Naive thymus-derived CD8-positive, alpha-beta T cell (primary cell): ENCODE results near the gene TTBK1. TPM values are rescaled to one million over a fixed set of nuclear protein-coding genes. Genes with fewer than 3 reads are reported as not detected.
A peak's percentile ranks its signal among the peaks of the same experiment; 100 is the strongest.
"Not testable (repeated sequence)": the region's sequence is repeated elsewhere in the genome, so short reads cannot be mapped to it uniquely, and the experiment has no call there.

ENCODE experiments used
- ATAC-seq, 2 donors: fragments of 150-1000 bp; cut with Tn5 transposase in 1 of 2; sonication (Bioruptor Pico), chemical (Tn5 transposase) in 1 of 2; 1 replicate in 1 of 2; 2 replicates in 1 of 2; pipeline ENCODE4 v1.10.0; 2021; ENCODE audit warnings: mild to moderate bottlenecking in 2 of 2, moderate library complexity in 2 of 2
- POLR2A ChIA-PET: fragments of 350-600 bp; sonication (Branson Sonifier 250); formaldehyde crosslinking; loops from one replicate; lab custom pipeline; 2021; ENCODE audit warnings: antibody characterized with exemption; lab: Charles Lee
- DNase-seq, 10 donors: peaks; one replicate each; pipeline versions ENCODE4 v3.0.0 to v3.0.0-alpha.2; 2020 to 2022
- H3K27ac Mint-ChIP-seq, 10 donors: one replicate each; pipeline ENCODE4 v1.8.0; 2020 to 2022; ENCODE audit warnings: mild to moderate bottlenecking in 10 of 10, mixed read lengths in 10 of 10, moderate library complexity in 4 of 10, inconsistent platforms in 1 of 10
- H3K27me3 Mint-ChIP-seq, 5 donors: one replicate each; pipeline ENCODE4 v1.8.0; 2021 to 2022; ENCODE audit warnings: mixed read lengths in 5 of 5
- H3K36me3 Mint-ChIP-seq, 3 donors: one replicate each; pipeline ENCODE4 v1.8.0; 2020 to 2022; ENCODE audit warnings: mixed read lengths in 3 of 3, mild to moderate bottlenecking in 2 of 3, inconsistent platforms in 1 of 3
- H3K4me1 Mint-ChIP-seq, 4 donors: one replicate each; pipeline ENCODE4 v1.8.0; 2021 to 2022; ENCODE audit warnings: mixed read lengths in 4 of 4
- H3K4me3 Mint-ChIP-seq, 10 donors: one replicate each; pipeline ENCODE4 v1.8.0; 2020 to 2022; ENCODE audit warnings: mild to moderate bottlenecking in 10 of 10, mixed read lengths in 10 of 10, moderate library complexity in 6 of 10, inconsistent platforms in 1 of 10
- H3K9me3 Mint-ChIP-seq, 9 donors: one replicate each; pipeline ENCODE4 v1.8.0; 2020 to 2022; ENCODE audit warnings: mixed read lengths in 9 of 9, mild to moderate bottlenecking in 3 of 9, inconsistent platforms in 1 of 9, moderate library complexity in 1 of 9
- polyA plus RNA-seq, 3 donors: library from polyadenylated mRNA; unstranded; fragments of 300-500 nt; fragmentation: Illumina TruSeq; gene quantifications; one replicate each; pipeline ENCODE4 v1.2.3, GENCODE V29; 2021
- total RNA-seq, 8 experiments: library from RNA in 2 of 8; stranded (reverse) in 2 of 8; gene quantifications; one replicate each; pipeline ENCODE4 v1.2.3 and lab custom pipeline; 2021 to 2026

The TTBK1 gene
- total and polyA plus RNA-seq, 5 experiments from 2014 or later, result not detected

DNA sequence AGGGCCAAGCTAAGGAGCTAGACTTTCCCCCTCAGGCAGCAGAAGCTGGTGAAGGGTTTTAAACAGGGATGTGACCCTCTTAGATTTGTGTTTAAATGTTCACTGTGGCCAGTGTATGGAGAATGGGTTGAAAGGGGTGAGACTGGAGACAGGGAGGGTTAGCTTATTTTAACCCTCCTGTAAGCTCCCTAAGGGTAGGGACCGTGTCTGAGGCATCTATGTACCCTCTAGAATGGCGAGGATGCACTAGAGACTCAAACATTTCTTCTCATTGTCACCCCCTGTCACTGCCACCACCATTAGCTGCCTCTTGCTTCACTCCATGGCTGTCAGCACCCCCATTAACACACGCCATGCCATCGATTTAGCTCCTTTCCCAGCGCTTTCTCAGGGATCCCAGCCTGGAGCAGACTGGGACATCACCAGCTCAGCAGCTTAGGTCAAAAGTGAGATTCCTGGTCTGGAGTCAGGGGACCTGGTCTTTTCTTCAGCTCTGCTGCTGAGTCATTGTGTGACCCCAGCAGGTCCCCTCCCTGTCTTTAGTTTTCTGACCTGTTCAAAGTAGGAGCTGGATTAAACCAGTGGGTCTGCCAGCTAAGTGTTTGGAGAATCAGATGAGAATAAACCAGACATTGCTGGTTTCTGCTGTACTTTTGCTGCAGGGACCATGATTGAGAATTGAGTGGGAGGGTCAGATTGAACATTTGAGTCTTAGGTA lies 53.7 kb downstream of the TTBK1 start:
- no peaks in the 10 kb centered on the region for H3K9me3 Mint-ChIP-seq
- peaks cover 4 to 26% (median 9%) of the 10 kb centered on the region in 5 donors for H3K27me3 Mint-ChIP-seq
- H3K4me3 Mint-ChIP-seq, result no peak overlapping the region
- no peaks in the 10 kb centered on the region for H3K36me3 Mint-ChIP-seq
- no peak for DNase-seq
- H3K27ac Mint-ChIP-seq, result peak overlapping the region in 1 of 10 donors; percentile 2
- no peak for ATAC-seq
- peaks cover 0 to 2% (median 0%) of the 10 kb centered on the region in 4 donors for H3K4me1 Mint-ChIP-seq
- POLR2A ChIA-PET, result interaction anchor here (0.5 kb wide), 2 partner anchors 160 to 757 kb away, joined by 4 to 5 read pairs; no protein-coding TSS in a partner anchor

DNA sequence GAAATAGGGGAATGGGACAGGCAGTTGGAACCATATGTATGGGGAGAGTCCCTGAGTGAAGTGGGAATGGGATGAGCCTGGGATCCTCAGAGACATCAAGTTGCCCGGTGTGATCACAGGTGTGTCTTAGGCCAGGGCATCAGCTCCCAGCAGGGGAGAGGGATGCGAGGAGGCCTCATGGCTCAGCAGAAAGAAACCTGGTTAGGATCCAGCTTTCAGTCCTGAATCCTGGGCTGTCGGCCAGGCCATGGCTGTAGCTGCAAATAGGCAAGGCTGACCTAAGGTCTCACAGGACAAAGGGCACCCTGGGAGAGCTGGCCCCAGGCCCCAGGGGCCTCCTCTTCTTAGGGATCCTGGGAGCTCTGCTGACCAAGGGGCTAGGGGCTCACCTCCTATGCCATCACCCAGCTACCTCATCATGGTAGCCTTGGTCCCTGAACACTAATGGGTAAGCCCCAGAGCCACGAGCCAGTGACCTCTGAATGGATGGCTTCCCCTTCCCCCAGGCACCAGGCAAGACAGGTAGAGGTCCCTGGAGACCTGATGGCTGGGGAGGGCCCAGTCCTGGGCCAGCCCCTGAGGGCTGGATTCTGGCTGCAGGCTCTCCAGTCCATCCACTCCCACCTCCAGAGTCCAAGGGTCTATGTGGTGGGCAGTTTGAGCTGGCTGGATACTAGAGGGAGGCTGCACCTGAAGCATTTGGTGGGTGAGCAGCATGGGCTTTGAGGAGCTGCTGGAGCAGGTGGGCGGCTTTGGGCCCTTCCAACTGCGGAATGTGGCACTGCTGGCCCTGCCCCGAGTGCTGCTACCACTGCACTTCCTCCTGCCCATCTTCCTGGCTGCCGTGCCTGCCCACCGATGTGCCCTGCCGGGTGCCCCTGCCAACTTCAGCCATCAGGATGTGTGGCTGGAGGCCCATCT lies 54.6 kb downstream of the TTBK1 start, which contains the start of gene SLC22A7:
TSS of gene SLC22A7 (plus strand) at position 617 of the 921 bp plus-strand sequence. CDS start at position 716, 99 bp downstream.
- POLR2A ChIA-PET, result interaction anchor here (0.5 kb wide), 1 partner anchor 159 kb away, joined by 4 read pairs; no protein-coding TSS in a partner anchor
- Mint-ChIP-seq H3K4me1 (peaks cover 0 to 2% (median 0%) of the 10 kb centered on the region in 4 donors), H3K4me3 (no peak within 1 kb of the TSS), H3K9me3 (no peaks in the 10 kb centered on the region), H3K36me3 (no peaks in the 10 kb centered on the region), H3K27me3 (peaks cover 4 to 24% (median 9%) of the 10 kb centered on the region in 5 donors), H3K27ac (peak within 1 kb of the TSS in 1 of 10 donors; percentile 2)
- no peak for ATAC-seq
- DNase-seq, result peak in 1 of 10 donors; percentile 16

DNA sequence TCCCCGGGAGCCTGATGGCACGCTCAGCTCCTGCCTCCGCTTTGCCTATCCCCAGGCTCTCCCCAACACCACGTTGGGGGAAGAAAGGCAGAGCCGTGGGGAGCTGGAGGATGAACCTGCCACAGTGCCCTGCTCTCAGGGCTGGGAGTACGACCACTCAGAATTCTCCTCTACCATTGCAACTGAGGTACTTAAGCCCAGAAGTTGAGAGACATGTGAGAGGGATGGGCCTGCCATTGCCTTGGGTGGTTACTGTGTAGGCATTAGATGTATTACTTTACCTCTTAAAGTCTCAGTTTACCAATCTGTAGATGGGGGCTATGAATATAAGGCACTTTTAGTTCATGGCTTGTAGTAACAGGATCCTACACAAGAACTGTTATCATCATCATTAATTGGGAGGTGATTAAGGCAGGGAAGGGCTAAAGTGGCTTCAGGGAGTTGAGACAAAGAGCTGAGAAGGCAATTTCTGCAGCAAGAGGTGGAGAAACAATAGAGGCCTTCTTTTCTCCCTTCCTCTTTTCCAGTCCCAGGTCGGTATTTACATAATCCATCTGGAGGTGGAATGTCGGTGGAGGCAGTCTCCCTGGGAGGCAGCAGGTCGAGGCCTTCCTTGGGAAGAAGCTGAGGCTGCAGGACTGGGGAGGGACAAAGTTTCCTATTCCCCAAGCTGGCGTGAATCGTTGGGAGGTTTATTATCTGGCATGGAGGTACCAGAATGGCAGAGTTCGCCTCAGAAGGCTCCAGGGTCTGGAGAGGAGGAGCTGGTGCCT lies 55.5 kb downstream of the TTBK1 start:
- DNase-seq, result no peak
- Mint-ChIP-seq H3K4me1 (peaks cover 0 to 2% (median 0%) of the 10 kb centered on the region in 4 donors), H3K27me3 (peaks cover 4 to 24% (median 9%) of the 10 kb centered on the region in 5 donors), H3K9me3 (no peaks in the 10 kb centered on the region), H3K27ac (no peak overlapping the region), H3K36me3 (no peaks in the 10 kb centered on the region), H3K4me3 (no peak overlapping the region)
- POLR2A ChIA-PET, result interaction anchor here (0.6 kb wide), 1 partner anchor 32 kb away, joined by 4 read pairs; no protein-coding TSS in a partner anchor
- no peak for ATAC-seq

DNA sequence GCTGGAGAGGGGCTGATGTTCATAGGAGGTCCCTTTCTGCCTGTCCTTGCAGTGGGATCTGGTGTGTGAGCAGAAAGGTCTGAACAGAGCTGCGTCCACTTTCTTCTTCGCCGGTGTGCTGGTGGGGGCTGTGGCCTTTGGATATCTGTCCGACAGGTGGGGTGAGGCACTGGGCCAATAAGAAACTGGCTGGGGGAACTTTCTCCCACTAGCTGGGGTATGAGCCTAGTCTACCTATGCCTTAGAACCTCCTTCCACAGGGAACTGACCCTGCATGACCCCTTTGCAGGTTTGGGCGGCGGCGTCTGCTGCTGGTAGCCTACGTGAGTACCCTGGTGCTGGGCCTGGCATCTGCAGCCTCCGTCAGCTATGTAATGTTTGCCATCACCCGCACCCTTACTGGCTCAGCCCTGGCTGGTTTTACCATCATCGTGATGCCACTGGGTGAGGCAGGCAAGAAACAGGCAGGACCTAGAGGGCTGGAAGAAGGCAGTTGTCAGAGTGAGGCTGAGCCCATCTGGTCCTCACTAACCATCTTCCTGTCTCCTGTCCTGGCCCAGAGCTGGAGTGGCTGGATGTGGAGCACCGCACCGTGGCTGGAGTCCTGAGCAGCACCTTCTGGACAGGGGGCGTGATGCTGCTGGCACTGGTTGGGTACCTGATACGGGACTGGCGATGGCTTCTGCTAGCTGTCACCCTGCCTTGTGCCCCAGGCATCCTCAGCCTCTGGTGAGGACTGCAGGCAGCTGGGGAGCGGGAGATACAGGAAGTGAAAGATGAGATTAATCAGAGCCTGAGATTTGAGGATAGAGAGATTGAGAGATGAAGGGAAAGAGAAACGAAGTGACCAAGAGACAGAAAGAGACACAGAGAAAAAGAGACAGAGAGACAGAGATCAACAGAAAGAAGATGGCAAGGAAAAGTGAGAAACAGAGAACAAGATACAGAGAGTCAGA lies 56.3 kb downstream of the TTBK1 start:
- H3K4me3 Mint-ChIP-seq, result no peak overlapping the region
- peaks cover 4 to 24% (median 9%) of the 10 kb centered on the region in 5 donors for H3K27me3 Mint-ChIP-seq
- no peaks in the 10 kb centered on the region for H3K9me3 Mint-ChIP-seq
- no peak for DNase-seq
- no peak for ATAC-seq
- POLR2A ChIA-PET, result no interaction called here
- peaks cover 0 to 2% (median 0%) of the 10 kb centered on the region in 4 donors for H3K4me1 Mint-ChIP-seq
- no peaks in the 10 kb centered on the region for H3K36me3 Mint-ChIP-seq
- H3K27ac Mint-ChIP-seq, result peak overlapping the region in 3 of 10 donors; percentile 11 to 16 (median 12)

DNA sequence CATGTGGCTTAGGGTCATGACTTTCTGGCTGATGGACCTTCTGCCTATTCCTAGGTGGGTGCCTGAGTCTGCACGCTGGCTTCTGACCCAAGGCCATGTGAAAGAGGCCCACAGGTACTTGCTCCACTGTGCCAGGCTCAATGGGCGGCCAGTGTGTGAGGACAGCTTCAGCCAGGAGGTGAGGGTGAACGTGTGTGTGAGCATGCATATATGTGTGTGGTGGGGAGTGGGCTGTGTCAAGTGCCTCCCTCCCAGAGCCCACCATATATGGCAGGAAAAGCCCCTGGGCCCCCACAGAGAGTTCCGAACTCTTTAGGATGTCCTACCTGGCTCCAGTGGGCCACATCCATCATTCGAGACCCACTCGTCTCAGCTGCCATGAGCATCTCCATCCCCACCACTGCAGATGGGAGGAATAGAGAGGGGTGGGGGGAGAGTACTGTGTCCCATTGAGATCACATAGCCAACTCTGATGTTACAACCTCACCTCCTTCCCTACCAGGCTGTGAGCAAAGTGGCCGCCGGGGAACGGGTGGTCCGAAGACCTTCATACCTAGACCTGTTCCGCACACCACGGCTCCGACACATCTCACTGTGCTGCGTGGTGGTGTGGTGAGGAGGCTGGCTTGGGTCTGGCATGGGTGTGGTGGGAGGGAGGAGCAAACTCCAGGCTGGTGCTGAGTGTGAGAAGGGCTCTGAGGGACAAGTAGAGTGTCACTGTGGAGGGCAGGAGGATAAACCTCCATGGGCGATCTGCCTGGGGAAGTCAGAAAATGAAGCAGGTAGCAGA lies 58.0 kb downstream of the TTBK1 start:
- peaks cover 0 to 2% (median 0%) of the 10 kb centered on the region in 4 donors for H3K4me1 Mint-ChIP-seq
- no peaks in the 10 kb centered on the region for H3K36me3 Mint-ChIP-seq
- H3K9me3 Mint-ChIP-seq, result no peaks in the 10 kb centered on the region
- no peak for DNase-seq
- no peak overlapping the region for H3K27ac Mint-ChIP-seq
- no peak for ATAC-seq
- H3K4me3 Mint-ChIP-seq, result no peak overlapping the region
- POLR2A ChIA-PET, result no interaction called here
- H3K27me3 Mint-ChIP-seq, result peaks cover 4 to 24% (median 9%) of the 10 kb centered on the region in 5 donors

DNA sequence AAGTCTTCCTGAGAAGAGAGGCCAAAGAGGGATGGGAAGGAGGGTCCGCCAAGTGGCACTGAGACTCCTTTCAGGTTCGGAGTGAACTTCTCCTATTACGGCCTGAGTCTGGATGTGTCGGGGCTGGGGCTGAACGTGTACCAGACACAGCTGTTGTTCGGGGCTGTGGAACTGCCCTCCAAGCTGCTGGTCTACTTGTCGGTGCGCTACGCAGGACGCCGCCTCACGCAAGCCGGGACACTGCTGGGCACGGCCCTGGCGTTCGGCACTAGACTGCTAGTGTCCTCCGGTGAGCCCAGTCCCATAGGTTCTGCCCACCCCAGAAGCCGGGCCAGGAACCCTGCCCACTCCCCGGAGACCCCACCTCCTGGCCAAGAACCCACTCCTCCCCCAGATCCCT lies 58.8 kb downstream of the TTBK1 start:
- peaks cover 0 to 2% (median 0%) of the 10 kb centered on the region in 4 donors for H3K4me1 Mint-ChIP-seq
- POLR2A ChIA-PET, result no interaction called here

DNA sequence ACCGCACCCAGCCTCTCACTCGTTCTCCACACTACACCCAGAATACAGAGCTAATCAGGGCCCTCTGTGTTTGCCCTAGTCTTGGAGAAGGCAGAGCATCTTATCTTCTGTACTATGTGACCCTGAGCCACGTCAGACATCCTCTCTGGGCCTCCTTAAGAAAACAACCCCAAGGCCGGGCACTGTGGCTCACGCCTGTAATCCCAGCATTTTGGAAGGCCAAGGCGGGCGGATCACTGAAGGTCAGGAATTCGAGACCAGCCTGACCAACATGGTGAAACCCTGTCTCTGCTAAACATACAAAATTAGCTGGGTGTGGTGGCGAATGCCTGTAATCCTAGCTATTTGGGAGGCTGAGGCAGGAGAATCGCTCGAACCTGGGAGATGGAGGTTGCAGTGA lies 59.7 kb downstream of the TTBK1 start:
- H3K36me3 Mint-ChIP-seq, DNase-seq, H3K9me3 Mint-ChIP-seq, H3K4me1 Mint-ChIP-seq, POLR2A ChIA-PET, ATAC-seq, H3K27ac Mint-ChIP-seq, H3K4me3 Mint-ChIP-seq: not testable (repeated sequence)
- H3K27me3 Mint-ChIP-seq, result peaks cover 3 to 18% (median 9%) of the 10 kb centered on the region in 5 donors

More for the DNA sequence above, 58.8 kb downstream of the TTBK1 start:
- DNase-seq, result no peak
- Mint-ChIP-seq H3K27me3 (peaks cover 3 to 18% (median 9%) of the 10 kb centered on the region in 5 donors), H3K9me3 (no peaks in the 10 kb centered on the region), H3K36me3 (no peaks in the 10 kb centered on the region), H3K27ac (no peak overlapping the region), H3K4me3 (no peak overlapping the region)
- no peak for ATAC-seq

DNA sequence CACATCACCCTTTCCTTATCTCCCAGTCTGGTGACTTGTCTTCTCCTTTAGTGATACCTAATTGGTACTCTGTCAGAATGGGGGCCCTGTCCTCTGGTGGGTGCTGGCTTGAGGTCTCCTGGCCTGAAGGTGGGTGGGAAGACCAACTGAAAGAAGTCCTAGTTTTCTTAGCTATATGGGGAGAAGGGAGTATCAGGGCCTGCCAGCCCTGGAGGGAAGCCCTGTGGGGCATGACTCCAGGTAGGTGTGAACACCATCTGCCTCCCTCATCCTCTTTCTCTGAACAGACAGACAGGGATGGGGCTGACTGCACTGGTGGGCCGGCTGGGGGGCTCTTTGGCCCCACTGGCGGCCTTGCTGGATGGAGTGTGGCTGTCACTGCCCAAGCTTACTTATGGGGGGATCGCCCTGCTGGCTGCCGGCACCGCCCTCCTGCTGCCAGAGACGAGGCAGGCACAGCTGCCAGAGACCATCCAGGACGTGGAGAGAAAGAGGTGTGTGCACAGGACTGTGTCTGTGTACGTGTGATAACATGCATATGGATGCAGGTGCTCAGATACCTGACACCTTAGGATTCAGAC lies 60.6 kb downstream of the TTBK1 start:
- peaks cover 3 to 9% (median 5%) of the 10 kb centered on the region in 4 donors for H3K4me1 Mint-ChIP-seq

DNA sequence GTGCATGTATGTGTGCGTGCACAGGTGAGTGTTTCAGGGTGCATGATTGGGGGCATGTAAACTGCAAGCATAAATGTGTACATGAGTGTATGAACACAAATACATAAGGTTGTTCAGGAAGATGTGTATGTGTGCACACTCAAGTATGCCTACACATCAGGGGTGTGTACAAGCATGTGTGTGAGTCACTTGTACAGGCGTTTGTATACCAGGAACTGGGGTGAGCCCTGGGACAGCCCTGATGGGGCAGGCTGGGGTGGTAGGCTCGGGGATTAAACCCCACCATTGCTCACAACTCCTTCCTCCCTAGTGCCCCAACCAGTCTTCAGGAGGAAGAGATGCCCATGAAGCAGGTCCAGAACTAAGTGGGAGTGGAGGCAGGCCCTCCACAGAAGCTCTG lies 61.1 kb downstream of the TTBK1 start:
- no peaks in the 10 kb centered on the region for H3K9me3 Mint-ChIP-seq
- no peak overlapping the region for H3K27ac Mint-ChIP-seq
- H3K27me3 Mint-ChIP-seq, result peaks cover 0 to 18% (median 5%) of the 10 kb centered on the region in 5 donors
- ATAC-seq (no peak), DNase-seq (no peak)
- POLR2A ChIA-PET, result no interaction called here
- no peak overlapping the region for H3K4me3 Mint-ChIP-seq
- H3K36me3 Mint-ChIP-seq, result no peaks in the 10 kb centered on the region
- H3K4me1 Mint-ChIP-seq, result peaks cover 7 to 15% (median 9%) of the 10 kb centered on the region in 4 donors

More for the DNA sequence above, 60.6 kb downstream of the TTBK1 start:
- no peaks in the 10 kb centered on the region for H3K36me3 Mint-ChIP-seq
- H3K27me3 Mint-ChIP-seq, result peaks cover 2 to 18% (median 7%) of the 10 kb centered on the region in 5 donors
- no peaks in the 10 kb centered on the region for H3K9me3 Mint-ChIP-seq
- POLR2A ChIA-PET, result no interaction called here
- DNase-seq, result no peak
- H3K27ac Mint-ChIP-seq, result no peak overlapping the region
- no peak for ATAC-seq
- no peak overlapping the region for H3K4me3 Mint-ChIP-seq

DNA sequence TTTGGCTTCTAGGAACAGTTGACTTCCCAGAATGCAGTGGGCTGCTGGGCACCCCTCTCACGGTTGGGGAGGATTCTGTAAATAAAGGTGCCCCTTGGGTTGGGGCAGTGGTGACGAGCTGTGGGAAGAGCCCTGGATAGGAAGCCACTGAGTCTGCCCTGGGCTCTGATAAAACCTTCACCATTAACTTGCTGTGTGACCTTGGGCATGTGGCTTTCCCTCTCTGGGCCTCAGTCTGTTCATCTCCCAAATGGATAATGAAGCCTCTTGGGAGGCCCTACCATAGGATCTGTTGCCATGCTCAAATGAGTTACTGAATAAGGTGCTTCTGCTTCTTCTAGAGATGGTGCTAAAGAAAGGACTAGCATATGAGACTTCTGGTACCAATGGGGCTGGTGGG lies 61.6 kb downstream of the TTBK1 start:
- POLR2A ChIA-PET, result interaction anchor here (0.6 kb wide), 1 partner anchor 446 kb away, joined by 4 read pairs; no protein-coding TSS in a partner anchor
- Mint-ChIP-seq H3K27me3 (peaks cover 0 to 13% (median 4%) of the 10 kb centered on the region in 5 donors), H3K36me3 (no peaks in the 10 kb centered on the region), H3K27ac (no peak overlapping the region), H3K9me3 (no peaks in the 10 kb centered on the region), H3K4me3 (no peak overlapping the region), H3K4me1 (peaks cover 6 to 15% (median 9%) of the 10 kb centered on the region in 4 donors)
- DNase-seq, result no peak
- no peak for ATAC-seq
